ENCODE results near the gene DYNC1I2. TPM values are rescaled to one million over a fixed set of nuclear protein-coding genes. Genes with fewer than 3 reads are reported as not detected.

The DYNC1I2 gene
- total and polyA plus RNA-seq, 2 experiments from 2014 or later: 74.3 to 118 TPM

DNA sequence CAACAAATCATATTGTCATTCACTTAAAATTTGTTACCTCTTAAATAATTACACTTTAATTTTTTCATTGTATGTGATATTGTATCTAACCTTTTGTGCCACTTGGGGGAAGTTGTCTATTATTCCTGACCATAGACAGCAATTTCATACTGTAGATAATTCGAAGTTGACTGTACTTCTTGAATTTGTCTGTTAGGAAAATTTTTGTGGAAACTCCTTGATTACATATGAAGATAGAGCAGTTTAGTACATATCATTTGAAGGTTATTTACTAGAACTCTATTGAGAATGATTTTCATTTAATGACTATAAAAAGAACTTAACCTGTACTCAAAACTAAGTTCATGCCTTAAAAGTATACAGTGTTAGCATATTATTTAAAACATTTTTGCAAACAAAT lies 5.1 kb downstream of the DYNC1I2 start:
- 98 to 100% methylated on average over 1 of the region's 1 CpG for WGBS, 2 experiments (ENCODE audit: low coverage in 1 of 2, low lambda C conversion rate in 2 of 2, missing lambda C conversion rate in 2 of 2)
- Histone ChIP-seq H3K27ac (no peak overlapping the region), H3K9me2 (ENCODE audit: insufficient read depth) (no peaks in the 10 kb centered on the region), H3K36me3 (ENCODE audit: low read depth) (peaks cover 45% of the 10 kb centered on the region; the same call in 1 of the 2 replicates), H3K4me3 (no peak overlapping the region), H4K20me1 (ENCODE audit: insufficient read depth) (peaks cover 6% of the 10 kb centered on the region; the same call in 1 of the 2 replicates), H3K9ac (no peak overlapping the region), H3K9me3 (ENCODE audit: low read depth) (no peaks in the 10 kb centered on the region), H3K79me2 (ENCODE audit: insufficient read depth) (peaks cover 99% of the 10 kb centered on the region), H3K4me2 (ENCODE audit: unreplicated experiment) (no peak overlapping the region), H3K27me3 (replicated peaks; ENCODE audit: insufficient read depth) (no peaks in the 10 kb centered on the region), H3K4me1 (ENCODE audit: insufficient read depth) (peaks cover 10% of the 10 kb centered on the region; the same call in 1 of the 2 replicates), H3F3A (ENCODE audit: insufficient read depth) (no peaks in the 10 kb centered on the region), H2AFZ (no peak overlapping the region)
- TF ChIP-seq EZH2 (IDR thresholded peaks at IDR 0.05; ENCODE audit: insufficient read depth, poor library complexity, severe bottlenecking) (no peak), EZH2phosphoT487 (IDR thresholded peaks at IDR 0.05; ENCODE audit: insufficient read depth, low read depth) (no peak)
- in situ Hi-C loops (cut with MboI): no loop called here
- no peak for DNase-seq

- TF ChIP-seq EZH2 (IDR thresholded peaks at IDR 0.05; ENCODE audit: insufficient read depth, poor library complexity, severe bottlenecking): no peak
- TF ChIP-seq EZH2phosphoT487 (IDR thresholded peaks at IDR 0.05; ENCODE audit: insufficient read depth, low read depth): no peak
- Histone ChIP-seq H3K4me1 (ENCODE audit: insufficient read depth) (peaks cover 24% of the 10 kb centered on the region), H3K4me3 (no peak overlapping the region), H3K79me2 (ENCODE audit: insufficient read depth) (peaks cover 98% of the 10 kb centered on the region), H3F3A (ENCODE audit: insufficient read depth) (peaks cover 10% of the 10 kb centered on the region; the same call in 1 of the 2 replicates), H3K9me3 (ENCODE audit: low read depth) (no peaks in the 10 kb centered on the region), H3K27ac (peak overlapping the region; percentile 17; the same call in 1 of the 2 replicates), H3K36me3 (ENCODE audit: low read depth) (peaks cover 8% of the 10 kb centered on the region; the same call in 1 of the 2 replicates), H3K9ac (no peak overlapping the region), H3K9me2 (ENCODE audit: insufficient read depth) (no peaks in the 10 kb centered on the region), H4K20me1 (ENCODE audit: insufficient read depth) (no peaks in the 10 kb centered on the region; the same call in 1 of the 2 replicates), H3K4me2 (ENCODE audit: unreplicated experiment) (no peak overlapping the region), H3K27me3 (replicated peaks; ENCODE audit: insufficient read depth) (no peaks in the 10 kb centered on the region), H2AFZ (no peak overlapping the region)
- in situ Hi-C loops (cut with MboI): loop anchor here (5.0 to 10.0 kb wide), 2 partner anchors 106 to 422 kb away; no protein-coding TSS in a partner anchor
- peak; percentile 70 for DNase-seq
- 75 to 77% methylated on average over 7 of the region's 7 CpGs for WGBS, 2 experiments (ENCODE audit: low coverage in 1 of 2, low lambda C conversion rate in 2 of 2, missing lambda C conversion rate in 2 of 2)
These were observed 15.7 kb downstream of the DYNC1I2 start for GRCh38 chr2:171702781-171703556.

DNA sequence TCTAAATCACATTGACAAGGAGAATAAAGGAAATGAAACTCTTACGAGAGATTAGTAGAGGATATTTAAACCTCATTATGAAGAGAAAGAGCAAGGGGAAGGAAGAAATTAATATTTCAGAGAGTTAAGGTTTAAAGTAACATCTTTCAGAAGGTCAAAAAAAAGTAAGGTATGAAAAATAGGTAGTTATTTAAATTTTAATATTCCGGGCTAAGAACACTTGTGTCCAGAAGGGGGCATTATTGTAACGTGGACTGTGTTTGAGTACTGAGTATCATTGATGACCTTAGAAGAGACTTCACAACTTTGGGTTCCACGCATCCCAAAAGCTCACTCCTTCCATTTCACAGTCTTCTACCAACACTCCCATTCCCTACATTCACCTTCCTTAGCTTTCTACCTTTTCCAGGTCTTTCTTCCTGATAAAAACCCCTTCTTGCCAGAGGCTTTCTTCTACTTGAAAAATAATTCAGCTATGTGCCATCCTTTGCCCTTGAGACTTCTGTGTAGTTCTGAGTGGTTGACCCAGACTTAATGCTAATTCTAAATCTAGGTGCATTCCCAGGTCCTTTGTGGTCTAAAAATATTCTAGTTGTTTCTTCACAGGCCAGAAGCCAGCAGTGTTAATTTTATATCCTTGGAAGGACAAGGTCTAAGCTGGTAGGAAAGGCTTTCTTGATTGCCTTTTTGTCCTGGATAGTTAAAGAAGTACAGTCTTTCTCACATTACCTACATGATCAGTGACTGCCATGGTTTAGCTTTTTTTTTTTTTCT lies 16.5 kb downstream of the DYNC1I2 start:
- 0 out of 2 replicates have a peak overlapping the region, but pooled peaks have one; percentile 17 for H3K27ac ChIP-seq
- H3K9ac ChIP-seq: peak overlapping the region; percentile 17
- H3K27me3 ChIP-seq (replicated peaks; ENCODE audit: insufficient read depth): no peaks in the 10 kb centered on the region
- no peaks in the 10 kb centered on the region for H3K9me3 ChIP-seq (ENCODE audit: low read depth)
- H3K4me2 ChIP-seq (ENCODE audit: unreplicated experiment): no peak overlapping the region
- H4K20me1 ChIP-seq (ENCODE audit: insufficient read depth): no peaks in the 10 kb centered on the region; the same call in 1 of the 2 replicates
- H2AFZ ChIP-seq: no peak overlapping the region
- H3K9me2 ChIP-seq (ENCODE audit: insufficient read depth): no peaks in the 10 kb centered on the region
- WGBS, 2 experiments (ENCODE audit: low coverage in 1 of 2, low lambda C conversion rate in 2 of 2, missing lambda C conversion rate in 2 of 2): 63 to 71% methylated on average over 4 of the region's 4 CpGs
- peaks cover 10% of the 10 kb centered on the region; the same call in 1 of the 2 replicates for H3F3A ChIP-seq (ENCODE audit: insufficient read depth)
- no peak overlapping the region for H3K4me3 ChIP-seq
- peaks cover 98% of the 10 kb centered on the region for H3K79me2 ChIP-seq (ENCODE audit: insufficient read depth)
- TF ChIP-seq EZH2 (IDR thresholded peaks at IDR 0.05; ENCODE audit: insufficient read depth, poor library complexity, severe bottlenecking): no peak
- no peak for TF ChIP-seq EZH2phosphoT487 (IDR thresholded peaks at IDR 0.05; ENCODE audit: insufficient read depth, low read depth)
- peak; percentile 71 for DNase-seq
- peaks cover 11% of the 10 kb centered on the region; the same call in 1 of the 2 replicates for H3K36me3 ChIP-seq (ENCODE audit: low read depth)
- in situ Hi-C loops (cut with MboI): loop anchor here (5.0 to 10.0 kb wide), 2 partner anchors 106 to 421 kb away; no protein-coding TSS in a partner anchor
- H3K4me1 ChIP-seq (ENCODE audit: insufficient read depth): peaks cover 24% of the 10 kb centered on the region

DNA sequence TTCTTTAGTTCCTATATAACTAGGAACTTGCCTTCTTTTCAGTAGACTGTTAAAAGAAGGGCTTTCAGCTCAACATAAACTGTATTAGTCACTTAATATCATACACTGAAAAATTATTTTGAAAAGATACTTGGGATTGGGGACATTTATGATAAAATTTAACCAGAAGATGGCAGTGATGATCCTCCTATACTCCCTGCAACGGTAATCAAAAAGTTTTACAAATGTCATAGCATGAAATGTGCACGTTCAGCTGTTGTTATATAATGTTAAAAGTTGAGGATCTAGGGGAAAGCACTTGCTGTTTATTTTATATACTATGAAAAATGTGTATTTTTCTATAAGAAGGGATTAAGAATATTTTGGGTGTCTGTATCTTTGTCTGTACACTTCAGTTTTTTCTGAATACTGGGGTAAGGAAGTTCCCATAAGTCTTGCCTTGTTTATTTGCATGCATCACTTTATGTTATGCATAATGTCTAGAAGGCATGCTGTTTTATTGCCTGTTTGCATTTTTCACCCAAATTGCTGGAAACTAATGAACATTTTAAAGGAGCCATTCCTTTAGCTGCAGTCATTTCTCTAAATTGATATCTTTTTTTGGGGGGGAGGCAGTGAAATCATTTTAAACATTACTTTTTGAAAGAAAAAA lies 19.0 kb downstream of the DYNC1I2 start:
- Histone ChIP-seq H3K9ac (no peak overlapping the region), H3K9me3 (ENCODE audit: low read depth) (no peaks in the 10 kb centered on the region), H3K27me3 (replicated peaks; ENCODE audit: insufficient read depth) (no peaks in the 10 kb centered on the region), H3F3A (ENCODE audit: insufficient read depth) (peaks cover 14% of the 10 kb centered on the region), H3K4me1 (ENCODE audit: insufficient read depth) (peaks cover 26% of the 10 kb centered on the region), H3K79me2 (ENCODE audit: insufficient read depth) (peaks cover 91% of the 10 kb centered on the region), H3K9me2 (ENCODE audit: insufficient read depth) (no peaks in the 10 kb centered on the region), H3K4me3 (no peak overlapping the region), H3K36me3 (ENCODE audit: low read depth) (peaks cover 21% of the 10 kb centered on the region; the same call in 1 of the 2 replicates), H3K27ac (no peak overlapping the region), H4K20me1 (ENCODE audit: insufficient read depth) (no peaks in the 10 kb centered on the region; the same call in 1 of the 2 replicates), H3K4me2 (ENCODE audit: unreplicated experiment) (no peak overlapping the region), H2AFZ (no peak overlapping the region)
- DNase-seq: peak; percentile 56
- in situ Hi-C loops (cut with MboI): loop anchor here (10.0 kb wide), 1 partner anchor 419 kb away; no protein-coding TSS in a partner anchor
- 7 to 11% methylated on average over 2 of the region's 2 CpGs for WGBS, 2 experiments (ENCODE audit: low coverage in 1 of 2, low lambda C conversion rate in 2 of 2, missing lambda C conversion rate in 2 of 2)
- no peak for TF ChIP-seq EZH2 (IDR thresholded peaks at IDR 0.05; ENCODE audit: insufficient read depth, poor library complexity, severe bottlenecking)
- no peak for TF ChIP-seq EZH2phosphoT487 (IDR thresholded peaks at IDR 0.05; ENCODE audit: insufficient read depth, low read depth)

Data from GM23248 (cell line).